Fibroblast of mammary gland (primary cell): ENCODE results near the gene TRAF3IP1.

Experiments
- DNase-seq: peaks from one replicate; pipeline ENCODE4 v3.0.0-alpha.2; 2010; ENCODE audit warnings: low read depth
- H3K4me3 ChIP-seq: 2 replicates; pipeline ENCODE4 v1.5.1; 2011; ENCODE audit warnings: low read depth, mild to moderate bottlenecking, low read length, moderate library complexity; ENCODE audit not compliant: control insufficient read depth
- CTCF ChIP-seq: conservative IDR thresholded peaks from 2 replicates; pipeline ENCODE4 v1.5.1; 2011; ENCODE audit warnings: low read depth, low read length, inconsistent platforms; ENCODE audit not compliant: control insufficient read depth, insufficient read depth

Gene TRAF3IP1

DNA sequence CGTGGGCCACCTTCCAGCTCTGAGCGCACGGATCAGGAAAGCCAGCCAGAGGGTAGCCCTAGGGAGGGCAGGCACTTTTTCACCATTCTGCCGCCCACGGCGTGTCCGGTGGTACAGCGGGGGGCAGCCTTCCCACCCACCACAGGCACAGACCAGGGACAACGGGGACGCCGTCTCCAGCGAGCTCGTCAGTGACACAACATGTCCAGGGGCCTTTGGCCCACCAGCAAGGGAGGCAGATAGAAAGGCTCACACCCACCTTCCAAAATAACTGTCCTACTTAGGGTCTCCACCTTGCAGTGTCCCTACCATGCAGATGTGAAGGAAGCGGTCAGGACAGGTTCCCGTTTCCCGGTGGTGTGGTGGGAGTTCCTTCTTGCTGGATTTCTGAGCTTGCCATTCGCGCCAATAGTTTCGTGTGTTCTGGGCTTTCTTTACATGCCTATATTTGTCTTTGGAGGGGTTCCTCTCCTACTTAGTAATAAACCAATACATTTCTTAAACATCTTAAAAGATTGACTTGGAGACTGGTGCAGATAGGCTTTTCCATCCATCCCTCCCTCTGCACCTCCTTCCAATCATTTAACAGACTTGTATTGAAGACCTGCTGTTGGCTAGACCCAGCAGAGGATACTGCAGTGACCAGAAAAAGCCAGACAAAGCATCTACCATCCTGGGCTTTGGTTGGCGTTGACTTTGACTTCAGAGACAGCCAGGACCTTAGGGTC lies 107.3 kb downstream of the TRAF3IP1 start:
- peak; percentile 46 for DNase-seq
- no peak for TF ChIP-seq CTCF
- H3K4me3 ChIP-seq, result peak overlapping the region; percentile 92

- peak overlapping the region; percentile 92 for H3K4me3 ChIP-seq
- no peak for TF ChIP-seq CTCF
Measured at GRCh38 chr2:238428866-238429265, 108.5 kb downstream of the TRAF3IP1 start.

GRCh38 chr2:238430781-238431180 lies 110.5 kb downstream of the TRAF3IP1 start:
- no peak for TF ChIP-seq CTCF
- no peak overlapping the region for H3K4me3 ChIP-seq

More at GRCh38 chr2:238428866-238429265, 108.5 kb downstream of the TRAF3IP1 start:
- peak; percentile 56 for DNase-seq

DNA sequence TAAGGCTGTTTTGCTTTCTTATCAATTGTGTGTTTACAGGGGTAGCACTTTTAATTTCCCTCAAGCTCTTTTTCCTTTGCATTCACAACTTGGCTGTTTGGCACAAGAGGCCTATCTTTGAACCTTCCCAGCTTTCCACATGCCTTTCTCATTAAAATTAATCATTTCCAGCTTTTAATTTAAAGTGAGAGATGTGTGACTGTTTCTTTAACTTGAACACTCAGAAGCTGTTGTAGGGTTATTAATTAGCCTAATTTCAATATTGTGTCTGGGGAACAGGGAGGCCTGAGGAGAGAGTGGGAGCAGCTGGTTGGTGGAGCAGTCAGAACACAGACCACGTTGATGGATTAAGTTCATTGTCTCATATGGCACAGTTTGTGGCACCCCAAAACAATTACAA lies 111.1 kb downstream of the TRAF3IP1 start:
- H3K4me3 ChIP-seq, result no peak overlapping the region
- no peak for DNase-seq
- no peak for TF ChIP-seq CTCF

More at GRCh38 chr2:238430781-238431180, 110.5 kb downstream of the TRAF3IP1 start:
- no peak for DNase-seq

DNA sequence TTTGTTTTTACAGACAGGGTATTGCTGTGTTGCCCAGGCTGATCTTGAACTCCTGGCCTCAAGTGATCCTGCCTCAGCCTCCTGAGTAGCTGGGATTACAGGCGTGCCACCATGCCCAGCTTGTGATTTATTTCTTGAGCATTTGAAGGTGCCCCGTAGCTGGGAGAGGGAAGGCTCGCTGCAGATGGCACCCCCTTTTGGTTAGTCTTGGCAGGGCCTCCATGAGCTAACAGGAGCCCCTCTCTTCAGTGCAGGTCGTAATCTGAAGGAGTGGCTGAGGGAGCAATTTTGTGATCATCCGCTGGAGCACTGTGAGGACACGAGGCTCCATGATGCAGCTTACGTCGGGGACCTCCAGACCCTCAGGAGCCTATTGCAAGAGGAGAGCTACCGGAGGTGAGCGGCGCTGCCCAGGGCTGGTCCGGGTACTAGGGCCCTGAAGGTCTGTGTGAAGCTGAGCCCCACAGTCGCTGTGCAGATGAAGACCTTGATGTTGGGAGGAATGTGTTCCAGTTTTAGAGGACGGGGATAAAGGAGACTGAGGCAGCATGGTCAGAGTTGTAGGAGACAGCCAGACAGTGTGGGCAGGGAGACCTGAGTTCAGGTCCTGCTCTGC lies 113.1 kb downstream of the TRAF3IP1 start:
- TF ChIP-seq CTCF, result no peak
- H3K4me3 ChIP-seq, result no peak overlapping the region
- DNase-seq, result no peak

GRCh38 chr2:238433941-238434845 lies 113.9 kb downstream of the TRAF3IP1 start:
- no peak for TF ChIP-seq CTCF
- DNase-seq, result peak; percentile 96
- peak overlapping the region; percentile 6 for H3K4me3 ChIP-seq
